22Rv1 (cell line): ENCODE data around the gene SLC46A1.

ENCODE experiments used
- H3K27ac ChIP-seq: fragments of 450-650 bp; 2 replicates; pipeline ENCODE4 v1.5.1; 2017
- ZFX ChIP-seq: fragments of 450-650 bp; IDR thresholded peaks from 2 replicates; pipeline ENCODE4 v1.6.1; 2017; ENCODE audit warnings: antibody characterized with exemption, borderline replicate concordance
- TF ChIP-seq, protein P1 (sequence below): fragments of 450-650 bp; IDR thresholded peaks from 2 replicates; pipeline ENCODE4 v1.5.1; 2017; ENCODE audit warnings: mild to moderate bottlenecking

Gene SLC46A1

DNA sequence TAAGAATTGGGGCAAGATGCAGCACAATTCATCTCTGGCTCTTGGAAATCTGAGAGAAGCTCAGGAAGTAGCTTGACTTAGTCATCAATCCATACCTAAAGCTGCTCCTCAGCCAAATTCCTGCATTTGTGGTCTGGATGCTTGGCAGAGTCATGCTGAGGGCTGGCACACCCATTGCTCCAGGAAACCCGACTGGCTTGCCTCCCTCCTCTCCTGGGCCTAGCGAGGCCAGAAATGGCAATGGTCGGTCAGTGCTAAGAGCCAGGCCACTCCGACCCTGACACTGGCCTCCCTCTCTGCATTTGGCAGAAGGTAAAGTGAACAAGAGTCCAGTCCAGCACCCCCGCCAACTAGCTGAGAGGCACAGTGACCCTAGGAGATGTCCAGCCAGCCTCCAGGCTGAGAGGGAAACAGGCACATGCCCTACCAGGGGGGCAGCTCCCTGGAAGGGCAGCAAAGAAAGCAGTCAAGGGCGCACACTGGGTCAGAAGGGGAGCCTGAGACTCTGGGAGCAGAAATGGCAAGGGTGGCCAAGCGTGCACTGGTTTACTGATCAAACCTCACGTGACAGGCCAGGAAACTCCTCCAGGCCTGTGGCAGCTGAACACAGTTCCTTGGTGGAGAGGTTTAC lies 58.6 kb downstream of the SLC46A1 start:
- TF ChIP-seq, protein P1, sequence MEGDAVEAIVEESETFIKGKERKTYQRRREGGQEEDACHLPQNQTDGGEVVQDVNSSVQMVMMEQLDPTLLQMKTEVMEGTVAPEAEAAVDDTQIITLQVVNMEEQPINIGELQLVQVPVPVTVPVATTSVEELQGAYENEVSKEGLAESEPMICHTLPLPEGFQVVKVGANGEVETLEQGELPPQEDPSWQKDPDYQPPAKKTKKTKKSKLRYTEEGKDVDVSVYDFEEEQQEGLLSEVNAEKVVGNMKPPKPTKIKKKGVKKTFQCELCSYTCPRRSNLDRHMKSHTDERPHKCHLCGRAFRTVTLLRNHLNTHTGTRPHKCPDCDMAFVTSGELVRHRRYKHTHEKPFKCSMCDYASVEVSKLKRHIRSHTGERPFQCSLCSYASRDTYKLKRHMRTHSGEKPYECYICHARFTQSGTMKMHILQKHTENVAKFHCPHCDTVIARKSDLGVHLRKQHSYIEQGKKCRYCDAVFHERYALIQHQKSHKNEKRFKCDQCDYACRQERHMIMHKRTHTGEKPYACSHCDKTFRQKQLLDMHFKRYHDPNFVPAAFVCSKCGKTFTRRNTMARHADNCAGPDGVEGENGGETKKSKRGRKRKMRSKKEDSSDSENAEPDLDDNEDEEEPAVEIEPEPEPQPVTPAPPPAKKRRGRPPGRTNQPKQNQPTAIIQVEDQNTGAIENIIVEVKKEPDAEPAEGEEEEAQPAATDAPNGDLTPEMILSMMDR = no peak
- no peak for TF ChIP-seq ZFX
- no peak overlapping the region for H3K27ac ChIP-seq

DNA sequence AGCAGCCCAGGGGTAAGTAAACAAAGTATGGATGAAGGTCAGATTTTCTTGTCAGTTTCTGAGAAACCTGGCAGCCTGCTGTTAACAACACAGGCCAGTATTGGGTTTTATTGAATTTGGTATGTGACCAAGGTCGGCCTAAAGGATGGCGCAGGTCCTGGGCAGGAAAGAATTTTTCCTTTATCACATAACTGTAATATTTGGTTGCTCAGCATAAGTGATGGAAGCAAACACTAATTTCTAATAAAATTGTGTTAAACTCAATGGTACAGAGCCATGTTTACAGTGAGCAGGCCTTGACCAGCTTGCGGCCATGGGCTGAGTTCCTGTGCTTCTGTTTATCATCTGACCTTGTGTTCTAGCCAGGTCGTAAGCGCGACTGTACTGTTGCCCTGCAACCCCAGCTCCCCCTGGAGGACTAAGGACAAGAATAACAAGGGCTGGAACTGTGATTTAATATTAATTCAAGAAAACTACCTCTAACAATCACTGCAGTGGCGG lies 59.2 kb downstream of the SLC46A1 start:
- peak overlapping the region; percentile 30; the same call in 1 of the 2 replicates for H3K27ac ChIP-seq
- TF ChIP-seq, protein P1 = peak; percentile 28
- no peak for TF ChIP-seq ZFX

DNA sequence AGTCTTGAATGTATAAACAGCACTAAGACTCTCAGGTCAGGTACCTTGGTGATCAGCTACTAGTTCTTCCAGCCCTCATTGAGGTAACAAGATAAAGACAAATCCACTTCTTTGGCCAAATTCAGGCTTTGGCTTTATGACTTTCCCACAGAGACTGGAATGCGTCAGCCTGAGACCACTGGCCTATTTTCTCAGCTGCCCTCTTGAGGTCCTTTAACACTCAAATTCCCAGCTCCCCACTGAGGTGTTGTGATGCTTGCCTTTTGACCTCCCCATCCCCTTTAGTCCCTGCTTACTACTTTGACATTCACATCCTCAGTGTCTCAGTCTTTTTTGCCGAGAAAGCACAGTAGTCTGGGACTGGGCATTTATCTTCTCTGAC lies 59.8 kb downstream of the SLC46A1 start:
- peak overlapping the region; percentile 30; the same call in 1 of the 2 replicates for H3K27ac ChIP-seq

DNA sequence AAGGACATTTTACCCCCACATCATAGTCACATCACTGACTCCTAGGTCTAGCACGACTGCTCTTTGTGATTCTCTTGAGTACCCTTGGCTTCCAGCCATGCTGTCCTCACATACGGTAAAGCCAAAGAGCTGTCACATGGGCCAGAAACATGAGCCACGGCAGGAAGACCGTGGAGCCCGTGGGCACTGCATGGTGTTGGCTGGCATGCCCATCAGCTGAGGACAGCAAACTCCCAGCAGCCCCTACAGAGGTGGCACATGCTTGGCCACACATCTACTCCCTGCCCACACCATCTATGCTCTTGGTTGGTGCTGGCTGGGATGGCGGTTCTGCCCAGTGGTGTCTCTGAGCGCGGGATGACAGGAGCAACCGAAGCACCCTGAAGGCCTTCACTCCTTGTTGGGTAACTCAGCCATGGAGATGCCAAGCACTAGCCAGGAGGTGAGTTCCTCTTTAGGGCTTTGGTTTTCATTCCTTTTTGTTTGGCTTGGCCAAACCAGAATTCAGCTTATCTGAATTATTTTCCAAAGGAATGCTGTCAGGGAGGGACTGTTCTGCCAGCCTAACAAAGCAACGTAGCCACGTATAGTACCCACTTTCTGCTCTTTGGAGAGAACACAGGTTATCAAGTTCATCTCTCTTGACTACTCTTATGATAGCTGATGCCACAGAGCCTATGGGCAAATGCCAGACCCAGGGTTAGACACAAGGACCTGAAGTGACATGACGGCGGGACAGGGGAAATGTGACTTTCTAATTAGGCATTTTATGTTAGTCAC lies 60.4 kb downstream of the SLC46A1 start:
- H3K27ac ChIP-seq = peak overlapping the region; percentile 30; the same call in 1 of the 2 replicates
- TF ChIP-seq, protein P1 = no peak
- no peak for TF ChIP-seq ZFX

More for the DNA sequence above, 59.8 kb downstream of the SLC46A1 start:
- TF ChIP-seq, protein P1 = no peak
- TF ChIP-seq ZFX = no peak
